Left cardiac atrium (tissue), 4 donors: ENCODE measurements around the gene BCLAF3. TPM values are rescaled to one million over a fixed set of nuclear protein-coding genes. Genes with fewer than 3 reads are reported as not detected.

Source experiments
- ATAC-seq, 2 donors: fragments of 200-7000 bp; cut with Tn5 transposase; one replicate each; pipeline ENCODE4 v1.9.1; 2020; ENCODE audit warnings: mild to moderate bottlenecking in 2 of 2, moderate library complexity in 2 of 2
- DNase-seq: peaks from one replicate; pipeline ENCODE4 v3.0.0-alpha.2; 2020
- intact Hi-C, 2 donors: fragments of 100-400 bp; cut with DNase I; formaldehyde crosslinking; loops; one replicate each; pipeline versions ENCODE4 v1.14.1 to v1.15.1; 2022 to 2023
- microRNA-seq, 2 donors: library from miRNA; unstranded; fragments of <30 nt; microRNA quantifications; one replicate each; pipeline ENCODE4 v1.2.0, GENCODE V29; 2020
- total RNA-seq, 2 donors: library from RNA; stranded (reverse); fragmentation: NEBNext Ultra II Directional; extraction: Animal tissue kit (Norgen Biotek cat#: 25700); gene quantifications; one replicate each; pipeline ENCODE4 v1.2.1, GENCODE V29; 2021
- donor health status: DM: no; HTN: yes; CAD: no.
- donor health status: DM: no; HTN: yes; CAD: no; lungs with severe emphysema.
- donor health status: DM: yes; HTN: yes; CAD: no.
- donor health status: Dilated cardiomyopathy.

Gene BCLAF3
- total RNA-seq, 2 donors from 2014 or later: 6.5 to 6.9 TPM

DNA sequence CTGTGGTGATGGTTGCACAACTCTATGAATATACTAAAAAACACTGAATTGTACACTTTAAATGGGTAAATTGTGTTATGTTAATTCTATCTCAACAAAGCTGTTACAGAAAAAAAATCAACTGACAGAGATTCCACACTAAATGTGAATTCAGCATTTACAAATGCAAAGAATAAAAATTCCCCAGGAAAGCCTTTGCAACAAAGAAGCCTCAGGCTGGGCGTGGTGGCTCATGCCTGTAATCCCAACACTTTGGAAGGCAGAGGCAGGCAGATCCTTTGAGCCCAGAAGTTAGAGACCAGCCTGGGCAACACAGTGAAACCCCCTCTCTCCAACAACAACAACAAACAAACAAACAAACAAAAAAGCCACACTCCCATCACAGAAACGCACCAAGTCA lies 8.9 kb downstream of the BCLAF3 start:
- no peak for DNase-seq
- intact Hi-C loops: no loop called here
- ATAC-seq: no peak

DNA sequence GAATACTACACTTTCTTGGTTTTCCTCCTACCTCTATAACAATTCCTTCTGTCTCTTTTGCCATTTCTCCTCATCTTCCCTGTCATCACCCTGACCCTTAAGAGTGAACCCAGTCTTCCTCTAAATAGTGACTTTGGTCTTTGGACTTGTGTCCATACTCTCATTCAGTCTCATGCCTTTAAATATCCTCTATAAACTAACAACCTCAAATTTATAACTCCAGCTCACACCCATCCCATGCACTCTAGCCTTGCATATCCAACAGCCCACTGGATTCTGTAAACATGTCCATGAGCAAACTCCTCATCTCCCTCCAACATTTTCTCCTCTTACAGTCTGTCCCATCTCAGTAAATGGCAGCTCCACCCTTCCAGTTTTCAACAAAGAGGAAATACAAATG lies 15.0 kb downstream of the BCLAF3 start:
- no peak for DNase-seq
- intact Hi-C loops: no loop called here
- ATAC-seq: no peak

DNA sequence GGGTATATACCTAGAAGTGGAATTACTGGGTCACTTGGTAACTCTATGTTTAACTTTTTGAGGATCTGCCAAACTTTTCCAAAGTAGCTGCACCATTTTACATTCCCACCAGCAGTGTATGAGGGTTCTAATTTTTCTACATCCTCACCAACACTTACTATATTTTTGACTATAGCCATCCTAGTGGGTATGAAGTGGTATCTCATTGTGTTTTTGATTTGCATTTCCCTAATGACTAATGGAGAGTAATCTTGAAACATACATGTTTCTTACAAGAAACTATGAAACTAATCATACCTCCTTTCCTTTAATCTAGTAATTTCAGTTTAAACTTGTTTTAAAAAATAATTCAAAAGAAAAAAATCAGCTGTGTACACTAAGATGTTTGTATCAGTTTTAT lies 17.9 kb downstream of the BCLAF3 start:
- ATAC-seq (no peak), DNase-seq (no peak)
- intact Hi-C loops: no loop called here

DNA sequence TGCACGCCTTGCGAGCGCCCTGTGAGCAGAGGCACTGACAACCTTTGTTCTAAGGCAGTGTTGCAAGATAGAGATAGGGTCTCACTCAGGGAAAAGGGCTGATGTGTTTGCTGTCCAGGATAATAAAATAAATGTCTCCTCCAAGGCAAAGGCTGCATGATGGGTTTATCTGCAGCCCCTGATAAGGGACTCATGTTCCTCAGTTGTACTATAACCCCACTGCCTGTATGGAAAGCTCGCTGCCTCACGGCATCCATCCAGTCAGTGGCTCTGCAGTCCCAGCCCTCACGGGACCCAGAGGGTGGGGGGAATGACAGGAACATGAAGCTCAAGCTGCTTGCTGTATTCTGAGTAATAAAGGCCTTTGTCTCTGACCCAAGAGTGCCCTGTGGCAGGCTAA lies 22.6 kb downstream of the BCLAF3 start:
- intact Hi-C loops: no loop called here
- DNase-seq (no peak), ATAC-seq (no peak)

DNA sequence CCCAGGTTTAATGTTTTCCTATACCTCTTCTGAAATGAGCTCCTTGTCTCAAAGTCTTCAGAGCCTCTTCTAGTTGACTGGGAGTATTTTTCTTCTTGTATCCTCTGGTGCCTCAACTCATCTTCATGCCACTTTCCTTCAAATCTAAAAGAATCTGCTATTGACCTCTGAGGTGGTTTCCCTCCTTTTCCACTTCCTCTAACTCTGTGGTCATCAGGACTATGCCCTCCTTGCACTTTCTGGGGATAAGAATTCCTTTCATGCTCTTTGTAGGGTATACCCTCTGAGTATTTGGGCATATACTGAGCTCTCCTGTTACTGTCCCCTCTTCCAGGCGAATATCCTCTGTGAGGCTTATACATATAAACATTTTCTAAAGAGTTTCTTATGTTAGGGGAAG lies 24.8 kb downstream of the BCLAF3 start:
- DNase-seq: no peak
- intact Hi-C loops: no loop called here
- ATAC-seq: no peak

DNA sequence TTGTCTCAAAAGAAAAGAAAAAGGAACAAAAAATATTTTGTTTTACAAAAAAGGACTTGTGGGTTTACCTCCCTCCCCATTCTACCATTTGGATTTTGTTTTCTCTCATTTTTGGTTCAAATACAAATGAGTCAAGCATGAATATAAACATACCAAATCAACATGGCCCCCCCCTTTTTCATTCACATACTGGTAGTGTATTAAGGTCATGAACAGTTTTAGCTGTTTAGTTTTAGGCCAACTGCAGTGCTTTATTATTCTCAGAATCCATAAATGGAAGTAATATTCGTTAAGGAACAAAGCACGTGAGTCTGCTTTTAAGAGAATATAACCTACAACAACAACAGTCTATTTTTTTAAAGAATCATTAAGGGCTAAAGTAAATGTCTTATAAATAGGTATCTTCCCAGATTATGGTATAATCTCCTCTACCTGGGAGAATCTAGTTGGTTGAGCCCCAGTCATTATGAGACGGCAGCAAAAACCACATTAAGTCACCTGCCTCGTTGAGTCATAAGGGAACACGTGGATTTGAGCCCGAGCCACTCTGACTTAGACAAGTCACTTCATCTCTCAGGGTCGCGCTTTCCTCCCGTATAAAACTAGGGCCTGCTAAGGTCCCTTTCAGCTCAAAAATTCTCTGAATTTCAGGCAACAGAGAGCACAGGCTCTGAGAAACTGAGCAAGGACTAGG lies 26.7 kb downstream of the BCLAF3 start:
- ATAC-seq (no peak), DNase-seq (no peak)
- intact Hi-C loops: no loop called here

DNA sequence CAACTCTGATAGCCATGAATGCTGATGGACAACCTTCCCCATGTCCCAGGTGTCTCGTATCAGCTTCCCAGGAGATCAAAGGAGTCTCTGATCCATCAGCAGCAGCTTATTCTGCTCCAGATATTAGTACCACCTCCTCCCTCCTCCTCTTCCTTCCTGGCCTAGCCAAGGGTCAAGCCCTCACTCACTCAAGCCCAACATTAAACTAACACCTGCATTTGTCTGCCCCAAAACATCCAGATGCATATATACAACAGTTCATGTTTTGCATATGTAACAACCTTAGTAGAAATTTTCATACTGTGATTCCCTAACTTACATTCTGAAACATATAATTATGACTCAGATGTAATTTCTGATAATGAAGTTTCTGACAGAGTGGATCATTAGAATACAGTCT lies 29.9 kb downstream of the BCLAF3 start:
- ATAC-seq: no peak
- no peak for DNase-seq
- intact Hi-C loops: no loop called here

DNA sequence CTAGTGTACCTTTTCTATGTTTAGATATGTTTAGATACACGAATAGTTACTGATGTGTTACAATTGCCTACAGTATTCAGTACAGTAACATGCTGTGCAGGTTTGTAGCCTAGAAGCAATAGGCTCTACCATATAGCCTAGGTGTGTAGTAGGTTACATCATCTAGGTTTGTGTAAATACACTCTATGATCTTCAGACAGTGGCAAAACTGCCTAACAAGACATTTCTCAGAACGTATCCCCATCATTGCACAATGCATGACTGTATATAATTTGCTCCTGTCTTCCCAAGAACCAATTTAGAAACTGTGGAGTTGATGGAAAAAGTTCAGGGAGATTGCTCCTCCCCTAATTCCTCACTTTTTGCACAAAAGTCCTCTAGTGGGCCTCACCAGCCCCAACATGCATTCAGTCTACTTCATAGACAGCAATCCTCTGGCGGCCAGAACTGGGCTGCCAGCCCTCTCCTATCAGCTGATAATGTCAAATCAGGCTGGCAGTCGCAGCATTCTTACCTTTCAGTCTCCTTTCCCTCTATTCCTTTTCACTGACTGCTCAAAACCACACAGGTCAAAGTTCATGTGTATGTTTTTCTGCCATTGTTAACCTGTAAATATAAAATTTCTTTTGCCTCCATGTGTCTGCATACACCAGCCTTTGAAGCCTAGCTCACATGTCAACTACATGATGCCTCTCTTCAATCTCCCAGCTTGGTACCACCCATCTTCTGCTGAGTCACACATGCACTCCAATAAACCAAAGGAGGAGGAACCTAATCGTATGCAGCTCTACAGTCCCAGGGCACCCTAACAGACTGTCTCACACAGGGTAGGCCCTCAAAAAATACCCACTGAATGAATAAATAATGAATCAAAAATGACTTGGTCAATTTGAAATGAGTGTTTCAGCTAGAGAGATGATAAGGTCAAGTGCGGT lies 32.0 kb downstream of the BCLAF3 start:
- no peak for ATAC-seq
- intact Hi-C loops: no loop called here
- DNase-seq: no peak

DNA sequence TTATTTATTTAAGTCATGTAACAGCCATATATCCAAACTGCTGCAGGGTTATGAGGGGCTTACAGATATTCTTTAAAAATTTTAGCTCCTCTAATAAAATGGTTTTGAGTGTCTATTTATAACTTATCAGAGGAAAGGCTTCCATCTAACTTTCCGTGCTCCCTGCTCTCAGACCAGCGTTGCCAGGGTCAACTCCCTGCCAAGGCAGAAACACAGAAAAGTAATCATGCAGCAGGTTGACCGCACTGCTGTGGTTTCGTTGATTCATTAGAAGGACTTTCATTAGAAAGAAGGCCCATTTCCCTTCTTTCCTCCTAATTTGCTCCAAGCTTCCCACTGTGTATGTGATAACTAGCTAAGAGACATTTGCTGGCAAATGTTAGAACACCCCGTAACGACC lies 33.9 kb downstream of the BCLAF3 start:
- intact Hi-C loops: no loop called here
- no peak for DNase-seq
- ATAC-seq: no peak

DNA sequence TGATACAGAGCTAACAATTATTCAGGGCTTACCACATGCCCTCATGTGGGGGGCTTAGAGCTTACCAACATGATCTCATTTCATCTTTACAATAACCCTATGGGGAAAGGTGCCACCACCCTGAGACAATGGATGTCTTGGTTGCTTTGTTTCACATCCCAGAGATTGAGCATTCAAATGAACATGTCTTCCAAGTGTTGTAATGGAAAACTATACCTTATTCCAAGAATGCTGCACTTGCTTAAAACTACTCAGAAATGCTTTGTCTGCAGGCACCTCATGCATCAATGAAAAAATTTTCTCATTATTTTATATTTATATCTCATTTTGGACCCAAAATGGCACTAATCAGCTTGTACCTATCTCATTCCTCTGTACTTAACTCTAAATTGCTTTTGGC lies 34.6 kb downstream of the BCLAF3 start:
- no peak for ATAC-seq
- no peak for DNase-seq
- intact Hi-C loops: no loop called here

DNA sequence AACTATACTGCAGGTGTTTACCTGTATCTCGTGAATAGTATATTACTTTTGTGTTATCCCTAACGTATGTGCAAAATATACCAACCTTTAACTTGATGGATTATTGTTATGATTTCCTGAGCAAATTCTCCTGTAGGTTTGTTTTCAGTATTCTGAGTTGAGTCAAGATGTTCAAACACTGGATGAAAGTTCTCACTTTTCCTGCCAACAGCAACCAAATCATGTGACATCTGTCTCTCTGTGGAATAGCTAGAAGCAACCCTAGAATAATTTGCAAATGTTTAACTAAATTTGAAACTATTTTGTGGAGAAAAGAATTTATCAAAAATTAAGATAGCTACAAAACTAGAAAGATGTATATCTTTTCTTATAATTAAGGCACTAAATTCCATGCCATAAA lies 35.6 kb downstream of the BCLAF3 start:
- no peak for ATAC-seq

DNA sequence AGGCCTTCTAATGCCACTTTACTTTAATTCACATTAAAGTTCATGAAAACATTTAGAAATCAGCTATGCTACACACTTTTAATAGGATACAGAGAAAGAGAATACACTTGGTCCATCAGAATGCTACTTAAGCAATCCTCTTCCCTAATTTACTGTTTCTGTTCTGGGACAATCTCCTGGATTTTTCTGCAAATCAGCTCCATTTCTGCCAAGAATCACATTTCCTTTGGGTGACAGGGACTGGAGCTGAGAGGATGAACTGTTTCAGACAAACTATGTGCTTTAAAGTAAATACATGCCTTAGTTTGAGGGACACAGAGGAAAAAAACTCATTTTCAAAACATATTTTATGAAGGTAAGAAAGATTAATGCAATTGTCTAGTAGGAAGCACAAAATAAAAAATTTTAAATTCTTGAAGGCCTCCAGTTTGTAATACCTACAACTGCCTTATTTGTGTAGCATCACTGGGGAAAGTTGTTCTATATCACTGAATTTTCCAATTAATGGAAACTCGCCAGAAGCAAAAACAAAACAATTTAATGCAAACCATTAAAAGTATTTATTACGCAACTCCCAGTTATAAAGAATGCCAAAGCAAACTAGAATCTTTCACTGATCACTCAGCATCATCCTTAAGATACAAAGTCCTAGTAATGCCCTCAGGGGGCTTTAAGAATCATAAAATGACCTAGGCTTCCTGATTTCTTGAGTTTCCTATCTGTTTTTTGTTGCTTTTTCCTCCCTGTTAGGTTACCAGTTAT lies 36.3 kb downstream of the BCLAF3 start:
- intact Hi-C loops: no loop called here
- ATAC-seq (no peak), DNase-seq (no peak)

More for the DNA sequence above, 35.6 kb downstream of the BCLAF3 start:
- no peak for DNase-seq
- intact Hi-C loops: no loop called here

DNA sequence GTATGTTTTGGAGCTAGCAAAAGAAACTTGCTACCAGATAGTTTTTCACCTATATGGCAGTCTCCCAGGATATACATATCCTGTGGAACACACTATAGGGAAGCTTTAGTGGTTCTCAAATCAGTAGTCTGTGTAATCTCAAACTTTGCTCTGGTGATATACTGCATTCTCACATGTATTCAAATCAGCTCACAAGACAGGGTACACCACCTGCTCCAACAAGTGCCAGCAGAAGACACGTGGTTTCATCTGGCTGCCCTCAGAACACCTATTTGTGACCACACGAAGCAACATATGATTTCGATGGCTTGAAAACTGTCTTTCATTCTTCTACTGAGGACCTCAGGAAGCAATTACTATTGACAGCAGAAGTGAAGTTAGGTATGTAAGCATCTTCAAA lies 37.7 kb downstream of the BCLAF3 start:
- intact Hi-C loops: no loop called here

DNA sequence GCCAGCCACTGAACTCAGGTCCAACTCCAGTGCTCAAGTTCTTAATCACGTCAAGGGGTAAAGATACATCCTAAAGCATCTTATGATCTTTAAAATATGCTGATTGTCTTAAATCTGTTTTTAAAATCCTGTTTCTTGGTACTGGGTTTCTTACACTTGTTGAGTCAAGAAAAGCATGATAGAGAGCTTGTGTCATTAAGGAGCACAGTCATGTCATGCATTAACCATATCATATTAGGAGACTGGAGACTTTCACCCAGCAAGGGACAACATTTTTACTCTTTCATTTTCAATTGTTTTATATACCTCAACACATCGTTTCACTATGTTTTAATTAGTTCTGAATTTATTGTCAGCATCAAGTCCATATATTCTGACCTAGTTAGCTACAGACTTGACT lies 41.5 kb downstream of the BCLAF3 start:
- intact Hi-C loops: no loop called here
- DNase-seq: no peak
- no peak for ATAC-seq

More for the DNA sequence above, 37.7 kb downstream of the BCLAF3 start:
- no peak for DNase-seq
- no peak for ATAC-seq

DNA sequence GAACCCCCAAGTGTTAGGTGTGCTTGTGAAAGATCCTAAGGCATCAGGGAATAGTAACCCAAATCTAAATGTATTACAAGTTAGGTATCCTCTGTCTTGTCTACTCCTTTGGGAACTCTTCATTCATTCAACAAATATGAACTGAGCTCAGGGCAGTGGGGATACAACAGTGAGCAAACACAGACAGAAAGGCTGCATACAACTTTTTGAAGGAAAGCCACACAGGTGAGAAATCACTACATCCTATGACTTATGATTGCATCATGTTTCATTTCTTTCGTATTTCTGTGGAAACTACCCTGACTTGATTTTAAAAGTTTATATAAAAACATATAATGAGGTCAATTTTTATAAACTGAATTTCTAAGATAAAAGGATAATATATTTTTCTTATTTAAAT lies 43.2 kb downstream of the BCLAF3 start:
- ATAC-seq (no peak), DNase-seq (no peak)
- intact Hi-C loops: no loop called here

Small RNA genes within 50 kb of the gene (microRNA-seq; reads per million reads assigned to microRNA genes)
- 50.8 to 63.5 reads per million in 2 donors for gene MIR23C

Other genes starting within 250 kb of the BCLAF3 start
- 10 to 100 TPM; 28.6 to 39.5 TPM for gene SH3KBP1, start 103.5 kb downstream of the BCLAF3 start, total RNA-seq
- gene MAP7D2, start 125.8 kb upstream of the BCLAF3 start, total RNA-seq: under 1 TPM; 0.50 to 0.60 TPM
- 10 to 100 TPM; 53.2 to 88.5 TPM for gene EIF1AX, start 150.8 kb upstream of the BCLAF3 start, total RNA-seq